GM23338 (cell line): ENCODE results near the gene PCBP3.
"Not testable (repeated sequence)": the region's sequence is repeated elsewhere in the genome, so short reads cannot be mapped to it uniquely, and the experiment has no call there.

Experiments used
- CREB1 ChIP-seq: fragments of 250-450 bp; sonication (Bioruptor Pico); IDR thresholded peaks from 2 replicates; pipeline ENCODE4 v1.5.0; 2020; ENCODE audit warnings: low read depth, mild to moderate bottlenecking, moderate library complexity
- CTCF ChIP-seq, 2 experiments: fragments of 200-600 bp in 1 of 2; sonication (generic) in 1 of 2; conservative IDR thresholded peaks; 2 replicates each; pipeline versions ENCODE4 v1.5.1 to v1.6.1; 2016 to 2017; ENCODE audit warnings: antibody characterized with exemption in 2 of 2, low read depth in 2 of 2, mild to moderate bottlenecking in 2 of 2, moderate library complexity in 1 of 2
- ETS1 ChIP-seq: IDR thresholded peaks from 2 replicates; pipeline ENCODE4 v1.6.1; 2016; ENCODE audit warnings: antibody characterized with exemption
- EZH2 ChIP-seq: fragments of 200-600 bp; sonication (generic); IDR thresholded peaks from one replicate; pipeline ENCODE4 v1.8.0; 2017; ENCODE audit warnings: antibody characterized with exemption, mild to moderate bottlenecking, low read depth; ENCODE audit not compliant: unreplicated experiment
- EZH2phosphoT487 ChIP-seq: fragments of 200-600 bp; sonication (generic); IDR thresholded peaks from one replicate; pipeline ENCODE4 v1.8.1; 2018; ENCODE audit warnings: antibody characterized with exemption; ENCODE audit not compliant: unreplicated experiment
- JUNB ChIP-seq: IDR thresholded peaks from one replicate; pipeline ENCODE4 v1.6.1; 2016; ENCODE audit warnings: antibody characterized with exemption; ENCODE audit not compliant: unreplicated experiment
- POLR2AphosphoS5 ChIP-seq: IDR thresholded peaks from 2 replicates; pipeline ENCODE4 v1.6.1; 2016; ENCODE audit warnings: antibody characterized with exemption, low read depth
- REST ChIP-seq: IDR thresholded peaks from one replicate; pipeline ENCODE4 v1.6.1; 2018; ENCODE audit warnings: antibody characterized with exemption; ENCODE audit not compliant: unreplicated experiment
- STAT1 ChIP-seq: IDR thresholded peaks from one replicate; pipeline ENCODE4 v1.6.1; 2016; ENCODE audit warnings: antibody characterized with exemption; ENCODE audit not compliant: unreplicated experiment

- TF ChIP-seq EZH2; CTCF (conservative IDR thresholded peaks at IDR 0.05; ENCODE audit: low read depth in 2 of 2); CREB1 (CRISPR knock-in tag); POLR2AphosphoS5; REST; EZH2phosphoT487; STAT1; ETS1; JUNB: not testable (repeated sequence)
These were observed 317.9 kb downstream of the PCBP3 start for GRCh38 chr21:45961408-45961807.
